GM12873 (cell line): Measurements from ENCODE around the gene ZNF385C.

Experiments
- TF ChIP-seq, protein P1 (sequence below): IDR thresholded peaks from 2 replicates; pipeline ENCODE4 v1.5.1; 2012; ENCODE audit warnings: low read depth, mild to moderate bottlenecking, moderate library complexity, low read length, control low read depth; ENCODE audit not compliant: insufficient read depth; ENCODE audit errors: missing control alignments

ZNF385C gene

DNA sequence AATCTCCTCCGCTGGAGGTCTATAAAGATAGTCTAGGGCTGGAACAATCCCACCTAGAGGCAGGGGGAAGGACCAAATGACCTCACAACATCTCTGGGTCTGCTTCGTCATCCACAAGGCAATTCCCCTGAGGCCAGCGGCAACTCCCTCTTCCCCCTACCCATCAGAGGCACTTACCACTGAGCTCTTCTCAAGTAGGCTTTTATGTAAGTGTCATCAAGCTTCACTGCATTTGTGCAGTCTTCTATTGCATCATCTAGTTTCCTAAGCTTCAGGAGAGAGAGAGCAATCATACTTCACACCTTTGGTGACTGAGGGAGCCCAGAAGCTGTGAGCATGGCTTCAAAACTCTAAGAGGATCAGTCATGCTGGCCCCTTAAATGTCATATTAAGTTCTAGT, 110.6 kb downstream of the ZNF385C start:
- TF ChIP-seq, protein P1, sequence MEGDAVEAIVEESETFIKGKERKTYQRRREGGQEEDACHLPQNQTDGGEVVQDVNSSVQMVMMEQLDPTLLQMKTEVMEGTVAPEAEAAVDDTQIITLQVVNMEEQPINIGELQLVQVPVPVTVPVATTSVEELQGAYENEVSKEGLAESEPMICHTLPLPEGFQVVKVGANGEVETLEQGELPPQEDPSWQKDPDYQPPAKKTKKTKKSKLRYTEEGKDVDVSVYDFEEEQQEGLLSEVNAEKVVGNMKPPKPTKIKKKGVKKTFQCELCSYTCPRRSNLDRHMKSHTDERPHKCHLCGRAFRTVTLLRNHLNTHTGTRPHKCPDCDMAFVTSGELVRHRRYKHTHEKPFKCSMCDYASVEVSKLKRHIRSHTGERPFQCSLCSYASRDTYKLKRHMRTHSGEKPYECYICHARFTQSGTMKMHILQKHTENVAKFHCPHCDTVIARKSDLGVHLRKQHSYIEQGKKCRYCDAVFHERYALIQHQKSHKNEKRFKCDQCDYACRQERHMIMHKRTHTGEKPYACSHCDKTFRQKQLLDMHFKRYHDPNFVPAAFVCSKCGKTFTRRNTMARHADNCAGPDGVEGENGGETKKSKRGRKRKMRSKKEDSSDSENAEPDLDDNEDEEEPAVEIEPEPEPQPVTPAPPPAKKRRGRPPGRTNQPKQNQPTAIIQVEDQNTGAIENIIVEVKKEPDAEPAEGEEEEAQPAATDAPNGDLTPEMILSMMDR: no peak

DNA sequence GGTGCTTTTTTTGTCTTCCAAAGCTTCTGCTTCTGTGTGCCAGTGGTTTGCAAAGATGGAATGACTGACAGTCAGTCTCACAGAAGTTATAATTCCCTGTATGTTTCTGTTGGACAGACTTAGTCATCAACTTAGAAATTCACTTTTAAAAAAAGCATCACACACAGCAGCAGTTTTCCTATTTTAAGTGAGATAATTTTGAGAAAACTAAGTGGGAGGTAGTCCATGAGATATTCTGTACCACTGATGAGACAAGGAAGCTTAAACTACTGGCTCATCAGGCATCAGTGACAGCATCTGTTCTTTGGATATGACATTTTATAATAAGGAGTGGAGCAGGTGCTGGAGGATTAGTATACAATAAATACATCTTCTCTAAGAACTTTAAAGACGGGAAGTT, 111.6 kb downstream of the ZNF385C start:
- TF ChIP-seq, protein P1: no peak

DNA sequence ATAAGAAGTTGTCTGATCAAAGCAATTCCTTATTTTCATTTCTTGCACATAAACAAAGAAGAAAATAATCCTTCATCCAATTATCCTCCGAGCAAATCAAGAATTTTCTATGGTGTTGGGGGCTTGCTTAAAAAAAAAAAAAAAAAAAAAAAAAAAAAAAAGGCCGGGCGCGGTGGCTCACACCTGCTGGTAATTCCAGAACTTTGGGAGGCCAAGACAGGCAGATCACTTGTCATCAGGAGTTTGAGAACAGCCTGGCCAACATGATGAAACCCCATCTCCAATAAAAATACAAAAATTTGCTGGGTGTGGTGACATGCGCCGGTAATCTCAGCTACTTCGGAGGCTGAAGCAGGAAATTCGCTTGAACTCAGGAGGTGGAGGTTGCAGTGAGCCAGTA, 112.4 kb downstream of the ZNF385C start:
- TF ChIP-seq, protein P1: no peak

DNA sequence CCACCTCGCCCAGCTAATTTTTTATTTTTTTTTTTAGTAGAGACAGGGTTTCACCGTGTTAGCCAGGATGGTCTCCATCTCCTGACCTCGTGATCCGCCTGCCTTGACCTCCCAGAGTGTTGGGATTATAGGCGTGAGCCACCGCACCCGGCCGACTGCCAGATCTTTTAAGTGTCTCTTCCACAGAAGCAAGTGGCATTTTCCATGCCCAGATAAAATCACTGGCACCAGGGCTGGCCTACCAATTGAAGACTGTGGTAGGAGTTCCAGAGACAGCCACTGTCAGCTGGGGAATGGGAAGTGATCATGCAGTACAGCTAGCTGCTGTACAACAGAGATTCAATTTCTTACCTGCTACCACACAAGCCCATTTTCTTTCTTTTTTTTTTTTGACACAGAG, 113.8 kb downstream of the ZNF385C start:
- TF ChIP-seq, protein P1: no peak

DNA sequence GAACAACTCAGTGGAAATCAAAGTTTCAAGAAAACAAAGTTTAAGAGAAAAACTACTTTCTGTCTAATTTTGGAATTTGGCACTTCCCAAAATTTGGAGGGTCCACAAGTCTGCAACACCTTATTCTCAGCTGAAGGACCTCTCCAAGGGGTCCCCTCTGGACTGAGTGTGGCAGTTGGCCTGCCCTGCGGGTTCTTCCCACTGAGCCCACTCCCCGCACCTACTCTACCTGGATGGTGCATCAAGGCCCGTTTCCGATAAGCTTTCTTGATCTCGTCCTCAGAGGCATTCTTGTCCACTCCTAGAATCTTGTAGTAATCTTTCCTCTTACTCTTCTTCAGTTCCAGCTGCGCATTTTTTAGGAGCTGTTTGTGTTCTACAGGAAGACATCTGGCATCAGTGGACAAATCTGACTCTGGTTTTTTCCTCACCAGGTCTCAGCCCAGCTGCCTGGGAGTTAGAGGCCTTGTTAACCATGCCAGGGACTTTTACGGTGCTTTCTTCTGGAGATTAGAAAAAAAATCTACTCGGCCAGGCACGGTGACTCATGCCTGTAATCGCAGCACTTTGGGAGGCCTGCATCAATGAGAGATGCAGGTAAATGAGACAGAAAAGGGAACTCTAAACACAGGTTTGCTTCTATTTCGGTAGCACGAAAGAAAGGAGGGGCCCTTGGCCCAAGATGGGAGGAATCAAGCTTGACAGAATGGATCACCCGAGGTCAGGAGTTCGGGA, 116.1 kb downstream of the ZNF385C start:
- TF ChIP-seq, protein P1: no peak

DNA sequence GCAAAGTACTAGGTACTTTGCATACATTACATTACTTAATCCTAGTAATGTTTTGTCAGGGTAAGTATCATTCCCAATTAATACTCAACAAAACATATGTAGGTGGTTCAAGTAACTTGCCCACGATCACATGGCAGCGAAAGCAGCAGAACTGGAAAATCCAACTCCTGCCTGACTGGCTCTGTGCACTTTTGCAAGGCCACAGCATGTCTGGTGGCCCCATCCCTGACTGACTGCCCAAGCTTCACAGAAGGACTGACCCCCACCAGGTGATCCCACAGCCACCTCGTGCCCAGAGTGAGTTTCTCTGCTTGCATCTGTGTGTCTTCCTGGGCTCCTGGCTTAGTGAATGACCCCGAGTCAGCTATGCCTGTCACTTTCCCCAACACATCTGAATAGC, 120.3 kb downstream of the ZNF385C start:
- TF ChIP-seq, protein P1: no peak

DNA sequence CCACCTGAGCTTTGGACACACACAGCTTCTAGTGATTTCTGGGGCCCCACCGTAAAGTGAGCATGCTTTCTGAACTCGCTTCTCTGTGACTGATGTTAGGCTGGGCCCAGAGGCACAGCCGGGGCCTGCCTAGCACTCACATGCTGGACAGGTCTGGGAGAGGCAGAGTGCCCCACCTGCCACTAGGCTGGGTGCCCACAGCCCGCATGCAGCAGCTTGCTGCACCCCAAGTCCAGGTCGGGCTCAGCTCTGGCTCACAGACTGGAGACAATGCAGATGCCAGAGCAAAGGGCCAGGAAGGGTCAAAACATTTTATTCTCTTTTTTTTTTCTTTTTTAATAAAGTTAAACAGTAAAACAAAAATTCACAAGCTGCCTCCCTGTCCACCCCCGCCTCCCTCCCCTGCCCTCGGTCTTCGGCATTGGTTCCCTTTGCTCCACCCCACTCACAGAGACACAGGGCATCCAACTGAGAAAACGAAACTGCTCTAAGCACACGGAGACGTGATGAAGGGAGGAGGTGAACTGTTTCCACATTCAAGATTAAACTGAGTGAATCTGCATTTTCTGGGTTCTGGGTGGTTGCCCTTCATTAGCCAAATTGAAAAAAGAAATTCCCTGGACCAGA, 122.0 kb downstream of the ZNF385C start:
- TF ChIP-seq, protein P1: no peak
